Nucleus accumbens (tissue), 56 donors: ENCODE measurements around the gene STARD7.
"Not testable (repeated sequence)": the region's sequence is repeated elsewhere in the genome, so short reads cannot be mapped to it uniquely, and the experiment has no call there.

Experiments used
- DNase-seq, 56 donors: peaks; one replicate each; lab custom pipeline; 2025; lab: John Stamatoyannopoulos, UW

STARD7 gene

GRCh38 chr2:96236882-96237281 lies 28.3 kb upstream of the STARD7 start:
- DNase-seq, result no peak

DNA sequence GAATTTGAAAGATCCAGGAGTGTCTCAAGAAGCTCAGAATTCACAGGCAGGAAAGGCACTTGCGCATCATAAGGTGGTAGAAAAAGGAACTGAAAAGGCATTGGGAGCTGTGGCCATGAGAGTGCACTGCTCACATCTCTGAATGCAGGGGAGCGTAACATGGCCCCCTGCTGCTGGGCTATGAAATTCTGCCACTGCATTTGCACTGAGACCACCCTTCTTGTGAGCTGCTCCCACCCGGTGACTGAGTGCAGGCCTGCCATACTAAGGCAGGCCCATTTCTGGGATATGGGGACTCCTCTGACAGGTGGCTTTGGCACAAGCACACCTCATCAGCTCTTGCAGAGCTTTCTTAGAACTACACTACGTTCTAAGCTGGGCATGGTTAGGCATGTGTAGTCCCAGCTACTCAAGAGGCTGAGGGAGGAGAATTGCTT lies 25.3 kb upstream of the STARD7 start:
- no peak for DNase-seq

- DNase-seq, result no peak
Measured at GRCh38 chr2:96233436-96233835, 24.8 kb upstream of the STARD7 start.

DNA sequence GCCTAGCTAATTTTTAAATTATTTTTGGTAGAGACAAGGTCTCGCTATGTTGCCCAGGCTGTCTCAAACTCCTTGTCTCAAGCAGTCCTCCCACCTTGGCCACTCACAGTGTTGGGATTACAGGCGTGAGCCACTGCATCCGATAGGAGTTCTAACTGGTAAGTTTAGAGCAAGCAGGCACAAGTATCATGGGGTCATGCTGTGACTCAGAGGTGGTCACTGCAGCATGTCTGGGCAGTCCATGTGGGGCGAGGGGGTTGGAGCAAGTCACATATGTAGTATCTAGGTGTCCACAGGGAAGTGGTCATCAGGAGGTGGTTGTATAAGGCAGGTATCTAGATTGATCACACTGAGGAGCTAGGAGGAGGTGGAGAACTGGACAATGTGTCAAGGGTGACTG lies 22.7 kb upstream of the STARD7 start:
- DNase-seq, result no peak

GRCh38 chr2:96225016-96225533 lies 16.4 kb upstream of the STARD7 start:
- DNase-seq, result no peak

GRCh38 chr2:96221106-96221505 lies 12.5 kb upstream of the STARD7 start:
- not testable (repeated sequence) for DNase-seq

GRCh38 chr2:96219959-96220358 lies 11.3 kb upstream of the STARD7 start:
- not testable (repeated sequence) for DNase-seq

DNA sequence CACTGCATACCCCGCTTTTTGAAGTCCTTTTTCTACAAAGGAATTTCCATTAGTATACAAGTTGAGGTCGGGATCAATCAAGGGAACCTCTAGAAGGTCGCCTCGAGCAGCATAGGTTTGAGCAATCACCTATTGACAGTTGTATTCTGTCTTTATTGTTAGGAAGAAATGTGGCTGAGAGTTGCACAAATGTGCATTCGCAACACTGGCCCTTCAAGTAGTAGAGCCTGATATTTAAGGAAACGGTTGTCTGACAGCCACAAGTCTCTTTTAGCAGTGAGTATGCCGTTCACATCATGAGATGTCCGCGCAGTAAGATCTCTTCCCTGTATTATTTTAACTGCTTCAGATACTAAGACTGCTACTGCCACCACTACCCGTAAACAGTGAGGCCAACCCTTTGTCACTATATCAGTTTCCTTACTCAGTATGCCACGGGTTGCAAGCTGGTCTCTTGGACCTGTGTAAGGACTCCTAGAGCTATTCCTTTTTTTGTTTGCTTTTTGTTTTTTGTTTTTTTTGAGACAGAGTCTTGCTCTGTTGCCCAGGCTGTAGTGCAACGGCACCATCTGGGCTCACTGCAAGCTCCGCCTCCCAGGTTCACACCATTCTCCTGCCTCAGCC lies 10.0 kb upstream of the STARD7 start:
- no peak for DNase-seq

- no peak for DNase-seq
Measured at GRCh38 chr2:96214554-96214953, 5.9 kb upstream of the STARD7 start.

DNA sequence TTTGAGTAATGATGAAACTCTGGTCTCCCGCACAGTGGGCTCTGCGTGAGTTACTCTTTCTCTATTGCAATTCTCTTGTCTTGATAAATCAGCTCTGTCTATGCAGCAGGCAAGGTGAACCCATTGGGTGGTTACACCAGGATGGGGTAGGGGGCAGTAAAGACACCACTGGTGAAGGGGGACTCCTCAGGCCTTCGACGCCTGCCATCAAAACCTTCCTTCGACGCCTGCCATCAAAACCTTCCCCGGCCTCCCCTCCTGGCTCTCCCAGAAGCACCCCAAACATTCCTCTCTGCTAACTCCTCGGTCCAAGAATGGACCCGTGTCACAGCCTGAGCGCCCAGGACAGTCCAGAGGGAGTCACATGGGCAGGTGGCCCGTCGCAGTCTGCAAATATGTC lies 4.8 kb upstream of the STARD7 start:
- no peak for DNase-seq

- no peak for DNase-seq
Measured at GRCh38 chr2:96212339-96212738, 3.7 kb upstream of the STARD7 start.

DNA sequence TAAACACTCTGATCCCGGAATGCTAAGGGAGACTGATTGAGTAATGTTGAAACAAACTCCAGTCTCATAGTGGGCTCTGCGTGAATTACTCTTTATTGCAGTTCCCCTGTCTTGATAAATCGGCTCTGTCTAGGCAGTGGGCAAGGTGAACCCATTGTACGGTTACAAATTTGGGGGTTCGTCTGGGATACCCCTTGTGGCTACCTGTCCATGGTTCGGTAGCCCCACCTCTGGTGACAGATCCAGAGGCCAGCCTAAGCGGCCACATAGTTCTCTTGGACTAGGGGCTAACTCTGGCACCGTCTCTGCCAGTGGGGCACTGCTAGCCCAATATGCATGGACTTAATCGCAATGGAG lies 1.1 kb upstream of the STARD7 start:
- DNase-seq, result no peak

DNA sequence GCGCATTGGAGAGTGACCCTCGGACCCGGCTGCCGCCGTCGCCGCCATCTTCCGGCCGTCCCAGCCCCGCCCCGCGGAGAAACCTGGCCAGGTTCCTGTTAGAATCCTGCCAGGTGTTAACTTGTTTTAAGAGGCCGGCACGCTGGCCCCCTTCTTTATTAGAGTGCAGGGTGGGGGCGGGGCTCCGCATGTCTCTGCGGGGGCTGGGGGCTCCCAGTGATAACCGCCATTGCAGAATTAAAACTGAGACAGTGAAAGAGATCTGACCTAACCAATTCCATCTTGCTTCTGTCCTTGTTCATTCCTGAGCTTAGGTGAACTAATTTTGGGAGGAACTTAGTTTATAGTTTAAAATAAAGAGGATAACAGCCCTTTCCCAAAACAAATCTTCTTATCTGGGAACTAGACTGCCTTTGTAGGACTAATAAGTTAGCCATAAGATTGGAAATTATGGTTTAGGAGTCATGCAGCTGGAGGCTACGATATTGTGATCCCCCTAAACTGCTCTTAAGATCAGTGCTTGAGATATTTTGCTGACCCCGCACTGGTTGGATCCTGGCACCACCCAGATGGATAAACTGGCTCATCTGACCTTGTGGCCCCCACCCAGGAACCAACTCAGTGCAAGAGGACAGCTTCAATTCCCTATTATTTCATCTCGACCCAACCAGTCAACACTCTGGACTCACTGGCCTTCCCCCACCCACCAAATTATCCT lies 543 bp upstream of the STARD7 start:
- no peak for DNase-seq

DNA sequence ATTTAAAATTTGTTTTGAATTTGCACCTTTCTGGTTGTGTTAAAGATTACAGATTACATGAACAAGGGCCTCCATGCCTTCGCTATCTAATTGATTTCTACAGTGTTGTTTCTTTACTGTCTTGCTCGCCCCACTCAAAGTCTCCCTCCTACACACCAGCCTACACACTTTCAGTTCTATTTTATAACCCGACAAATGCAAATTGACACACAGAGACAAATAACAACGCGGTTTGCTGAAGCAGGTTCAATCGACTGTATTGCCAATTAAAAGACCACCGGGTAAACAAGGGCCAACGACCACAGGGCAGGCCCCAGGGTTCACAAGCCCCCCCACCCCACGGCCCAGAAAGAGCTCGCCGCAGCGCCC lies 869 bp downstream of the STARD7 start:
- DNase-seq, result no peak

GRCh38 chr2:96207073-96207773 lies 1.4 kb downstream of the STARD7 start:
- DNase-seq, result peak in 1 of 56 donors; percentile 12

DNA sequence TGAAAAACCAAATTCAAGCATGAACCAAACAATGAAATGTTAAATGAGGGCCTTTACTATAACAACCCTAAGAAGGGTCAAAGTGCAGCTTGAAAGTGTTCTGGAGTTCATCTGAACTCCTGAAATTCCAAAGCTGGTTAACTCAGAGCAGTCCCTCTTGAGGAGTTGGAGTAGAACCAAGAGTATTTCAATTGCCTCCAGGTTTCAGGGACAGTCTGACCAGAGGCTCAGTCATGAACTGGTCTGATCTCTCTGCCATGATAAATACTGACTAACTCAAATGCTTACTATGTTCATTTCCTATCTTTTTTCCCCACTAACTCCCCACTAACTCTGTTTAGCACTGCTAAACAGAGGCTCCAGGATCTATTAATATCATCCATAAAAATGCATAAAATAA lies 2.7 kb downstream of the STARD7 start:
- no peak for DNase-seq

- DNase-seq, result peak in 24 of 56 donors; percentile 10 to 51 (median 24)
Measured at GRCh38 chr2:96204836-96205624, 3.6 kb downstream of the STARD7 start.

- DNase-seq, result no peak
Measured at GRCh38 chr2:96203130-96204028, 5.2 kb downstream of the STARD7 start.

- DNase-seq, result no peak
Measured at GRCh38 chr2:96202152-96202854, 6.3 kb downstream of the STARD7 start.
